Ishikawa (cell line): Measurements from ENCODE around the gene KRT80.

Source experiments
- CEBPB ChIP-seq: IDR thresholded peaks from 2 replicates; pipeline ENCODE4 v1.6.1; 2012
- CREB1 ChIP-seq: IDR thresholded peaks from 2 replicates; pipeline ENCODE4 v1.6.1; 2012; ENCODE audit warnings: low read depth
- EGR1 ChIP-seq: IDR thresholded peaks from 2 replicates; pipeline ENCODE4 v1.6.1; 2012
- EP300 ChIP-seq: IDR thresholded peaks from 2 replicates; pipeline ENCODE4 v1.6.1; 2012; ENCODE audit warnings: borderline replicate concordance
- FOXM1 ChIP-seq: IDR thresholded peaks from 2 replicates; pipeline ENCODE4 v1.6.1; 2012; ENCODE audit warnings: low read depth, borderline replicate concordance
- MAX ChIP-seq: IDR thresholded peaks from 2 replicates; pipeline ENCODE4 v1.6.1; 2012
- NFIC ChIP-seq: IDR thresholded peaks from 2 replicates; pipeline ENCODE4 v1.6.1; 2012
- RAD21 ChIP-seq: IDR thresholded peaks from 2 replicates; pipeline ENCODE4 v1.6.1; 2012; ENCODE audit warnings: low read depth
- REST ChIP-seq: IDR thresholded peaks from 2 replicates; pipeline ENCODE4 v1.6.1; 2012; ENCODE audit warnings: low read depth, mild to moderate bottlenecking
- TAF1 ChIP-seq: IDR thresholded peaks from 2 replicates; pipeline ENCODE4 v1.6.1; 2012; ENCODE audit warnings: low read depth, mild to moderate bottlenecking
- TCF12 ChIP-seq: IDR thresholded peaks from 2 replicates; pipeline ENCODE4 v1.6.1; 2012; ENCODE audit warnings: low read depth
- TEAD4 ChIP-seq: IDR thresholded peaks from 2 replicates; pipeline ENCODE4 v1.6.1; 2012
- USF1 ChIP-seq: IDR thresholded peaks from 2 replicates; pipeline ENCODE4 v1.6.1; 2012
- YY1 ChIP-seq: IDR thresholded peaks from 2 replicates; pipeline ENCODE4 v1.6.1; 2012; ENCODE audit warnings: low read depth
- ZBTB7A ChIP-seq: IDR thresholded peaks from 2 replicates; pipeline ENCODE4 v1.6.1; 2012; ENCODE audit warnings: low read depth

The KRT80 gene

GRCh38 chr12:52215587-52216031 lies 23.8 kb upstream of the KRT80 start:
- 0 out of 2 replicates have a peak, but pooled peaks have one; percentile 32 for TF ChIP-seq ZBTB7A
- TF ChIP-seq MAX: peak; percentile 66
- no peak for TF ChIP-seq TAF1
- TF ChIP-seq RAD21: peak; percentile 20; the same call in 1 of the 2 replicates
- no peak for TF ChIP-seq EGR1
- peak; percentile 66 for TF ChIP-seq TEAD4
- peak; percentile 94 for TF ChIP-seq TCF12
- peak; percentile 63; the same call in 1 of the 2 replicates for TF ChIP-seq FOXM1
- peak; percentile 67 for TF ChIP-seq NFIC
- TF ChIP-seq CREB1: no peak
- TF ChIP-seq EP300: peak; percentile 88

GRCh38 chr12:52214421-52214802 lies 22.6 kb upstream of the KRT80 start:
- no peak for TF ChIP-seq CEBPB
- TF ChIP-seq REST: no peak
- TF ChIP-seq NFIC: peak; percentile 54
- TF ChIP-seq EGR1: no peak
- peak; percentile 80 for TF ChIP-seq TCF12
- TF ChIP-seq MAX: no peak
- peak; percentile 70; the same call in 1 of the 2 replicates for TF ChIP-seq EP300
- TF ChIP-seq USF1: no peak; the same call in 1 of the 2 replicates
- TF ChIP-seq TEAD4: peak; percentile 62
- TF ChIP-seq FOXM1: no peak
- peak; percentile 65 for TF ChIP-seq RAD21

GRCh38 chr12:52213564-52214420 lies 22.0 kb upstream of the KRT80 start:
- TF ChIP-seq CREB1: no peak
- peak; percentile 67 for TF ChIP-seq MAX
- TF ChIP-seq TEAD4: peak; percentile 13
- TF ChIP-seq YY1: peak; percentile 72; the same call in 1 of the 2 replicates
- no peak; the same call in 1 of the 2 replicates for TF ChIP-seq TCF12
- 0 out of 2 replicates have a peak, but pooled peaks have one; percentile 19 for TF ChIP-seq USF1
- TF ChIP-seq CEBPB: no peak
- peak; percentile 99 for TF ChIP-seq RAD21
- peak; percentile 58 for TF ChIP-seq NFIC
- TF ChIP-seq ZBTB7A: no peak
- TF ChIP-seq EP300: peak; percentile 39; the same call in 1 of the 2 replicates
- TF ChIP-seq FOXM1: no peak
- no peak for TF ChIP-seq REST
- TF ChIP-seq EGR1: no peak
- no peak for TF ChIP-seq TAF1

- TF ChIP-seq REST: no peak
Measured at GRCh38 chr12:52212701-52213563, 21.1 kb upstream of the KRT80 start.
